Esophagus squamous epithelium (tissue), 4 donors: ENCODE data around the gene RCAN1.
"Not testable (repeated sequence)": the region's sequence is repeated elsewhere in the genome, so short reads cannot be mapped to it uniquely, and the experiment has no call there.

Experiments
- POLR2A ChIP-seq, 4 donors: fragments of 450-650 bp; IDR thresholded peaks; one replicate each; pipeline ENCODE4 v1.6.1; 2017; ENCODE audit warnings: antibody characterized with exemption in 4 of 4, mild to moderate bottlenecking in 4 of 4, moderate library complexity in 3 of 4
- TF ChIP-seq, protein P1 (sequence below), 6 experiments: fragments of 450-650 bp in 4 of 6; fragments of 200-600 bp in 2 of 6; sonication (generic) in 2 of 6; IDR thresholded peaks; one replicate each; pipeline ENCODE4 v1.5.1; 2016 to 2019; ENCODE audit warnings: antibody characterized with exemption in 6 of 6, mild to moderate bottlenecking in 4 of 6, moderate library complexity in 4 of 6

DNA sequence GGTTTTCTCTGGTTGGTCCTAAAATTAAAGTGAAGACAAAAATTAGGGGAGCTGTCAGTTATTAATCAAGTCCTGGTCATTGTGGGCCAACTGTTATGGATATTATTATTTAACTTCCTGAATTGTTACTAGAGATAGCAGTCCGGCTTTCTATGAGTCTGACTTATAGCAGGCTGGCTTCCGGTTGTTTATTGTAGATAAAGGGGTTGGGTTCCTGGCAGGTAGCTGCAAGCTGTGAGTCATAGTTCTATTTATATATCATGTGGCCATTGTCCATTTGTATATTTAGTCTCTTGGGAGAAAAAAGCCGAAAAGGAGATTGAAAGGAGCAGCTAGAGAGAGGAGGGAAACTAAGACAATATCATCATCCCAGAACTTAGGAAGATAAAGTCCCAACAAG lies 131.5 kb downstream of the RCAN1 start:
- TF ChIP-seq, protein P1, sequence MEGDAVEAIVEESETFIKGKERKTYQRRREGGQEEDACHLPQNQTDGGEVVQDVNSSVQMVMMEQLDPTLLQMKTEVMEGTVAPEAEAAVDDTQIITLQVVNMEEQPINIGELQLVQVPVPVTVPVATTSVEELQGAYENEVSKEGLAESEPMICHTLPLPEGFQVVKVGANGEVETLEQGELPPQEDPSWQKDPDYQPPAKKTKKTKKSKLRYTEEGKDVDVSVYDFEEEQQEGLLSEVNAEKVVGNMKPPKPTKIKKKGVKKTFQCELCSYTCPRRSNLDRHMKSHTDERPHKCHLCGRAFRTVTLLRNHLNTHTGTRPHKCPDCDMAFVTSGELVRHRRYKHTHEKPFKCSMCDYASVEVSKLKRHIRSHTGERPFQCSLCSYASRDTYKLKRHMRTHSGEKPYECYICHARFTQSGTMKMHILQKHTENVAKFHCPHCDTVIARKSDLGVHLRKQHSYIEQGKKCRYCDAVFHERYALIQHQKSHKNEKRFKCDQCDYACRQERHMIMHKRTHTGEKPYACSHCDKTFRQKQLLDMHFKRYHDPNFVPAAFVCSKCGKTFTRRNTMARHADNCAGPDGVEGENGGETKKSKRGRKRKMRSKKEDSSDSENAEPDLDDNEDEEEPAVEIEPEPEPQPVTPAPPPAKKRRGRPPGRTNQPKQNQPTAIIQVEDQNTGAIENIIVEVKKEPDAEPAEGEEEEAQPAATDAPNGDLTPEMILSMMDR (IDR thresholded peaks at IDR 0.05): not testable (repeated sequence)
- TF ChIP-seq POLR2A (IDR thresholded peaks at IDR 0.05): not testable (repeated sequence)
